Mucosa of descending colon (tissue), 3 donors: ENCODE measurements around the gene EFS. TPM values are rescaled to one million over a fixed set of nuclear protein-coding genes. Genes with fewer than 3 reads are reported as not detected.
A peak's percentile ranks its signal among the peaks of the same experiment; 100 is the strongest.

Experiments
- ATAC-seq: fragments of 200-7000 bp; cut with Tn5 transposase; one replicate; pipeline ENCODE4 v1.9.1; 2020; ENCODE audit warnings: mild to moderate bottlenecking, moderate library complexity
- DNase-seq, 3 donors: peaks; one replicate each; pipeline ENCODE4 v3.0.0-alpha.2; 2020
- H3K36me3 ChIP-seq: fragments of 200-600 bp; one replicate; pipeline ENCODE4 v1.8.0; 2021; ENCODE audit warnings: low read depth, mild to moderate bottlenecking
- H3K4me1 ChIP-seq: fragments of 200-600 bp; one replicate; pipeline ENCODE4 v1.8.0; 2021; ENCODE audit warnings: low read depth, mild to moderate bottlenecking
- H3K4me3 ChIP-seq: fragments of 200-600 bp; one replicate; pipeline ENCODE4 v1.8.0; 2021; ENCODE audit warnings: mild to moderate bottlenecking
- H3K9me3 ChIP-seq: fragments of 200-600 bp; one replicate; pipeline ENCODE4 v1.8.0; 2021; ENCODE audit warnings: mild to moderate bottlenecking
- intact Hi-C, 2 donors: fragments of 100-400 bp; cut with DNase I in 1 of 2; cut with micrococcal nuclease in 1 of 2; formaldehyde crosslinking; loops; one replicate each; pipeline versions ENCODE4 v1.11.0 to v1.11.1; 2022; cut with DNase I, micrococcal nuclease
- total RNA-seq, 3 donors: library from RNA; stranded (reverse); fragmentation: NEBNext Ultra II Directional in 2 of 3; extraction: Animal tissue kit (Norgen Biotek cat#: 25700) in 2 of 3; gene quantifications; one replicate each; pipeline versions ENCODE4 v1.2.1 to v1.2.4, GENCODE V29; 2021 to 2023
- TF ChIP-seq, protein P1 (sequence below): fragments of 200-600 bp; IDR thresholded peaks from one replicate; pipeline ENCODE4 v1.8.0; 2022; ENCODE audit warnings: antibody characterized with exemption, mild to moderate bottlenecking
- donor health status: DM: no; HTN: no; CAD: no; lungs with moderate emphysema.
- donor health status: DM: no; HTN: no; CAD: no.
- donor health status: DM: no; HTN: yes; CAD: no.

The EFS gene
- total RNA-seq, 3 donors from 2014 or later = 0.98 to 16.6 (median 3.3) TPM

DNA sequence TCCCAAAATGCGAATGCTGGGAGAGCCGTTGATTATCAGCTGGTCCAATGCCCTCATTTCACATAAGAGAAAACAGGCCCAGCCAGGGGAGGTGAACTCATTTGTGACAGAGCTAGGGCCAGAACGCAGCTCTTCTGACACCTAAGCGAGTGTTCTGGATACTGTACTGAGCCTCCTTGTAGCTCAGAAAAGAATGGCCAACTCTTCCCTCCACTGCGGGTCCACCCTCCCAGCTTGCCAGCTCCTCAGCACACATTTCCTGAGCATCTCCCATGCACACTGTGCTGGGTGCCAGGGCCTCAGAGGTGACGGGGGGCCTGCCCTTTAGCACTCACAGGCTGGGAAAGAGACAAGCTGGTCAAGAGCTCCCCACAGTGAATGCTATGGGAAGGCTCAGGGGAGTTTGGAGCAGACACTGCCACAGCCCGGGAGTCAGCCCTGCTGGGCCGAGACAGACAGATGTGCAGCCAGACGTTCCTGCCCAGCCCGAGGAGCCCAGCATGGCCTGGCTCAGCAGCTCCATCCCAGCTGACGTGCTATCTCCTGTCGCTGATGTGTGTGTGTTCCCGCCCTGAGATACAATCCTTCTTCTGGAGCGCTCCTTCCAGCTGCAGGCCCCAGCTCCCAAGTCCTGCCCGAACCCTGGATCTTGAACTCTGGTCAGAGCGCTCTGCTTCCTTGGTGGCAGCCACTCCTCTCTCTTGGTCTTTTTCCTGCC, 15.4 kb upstream of the EFS start:
- Histone ChIP-seq H3K4me1 (no peaks in the 10 kb centered on the region), H3K36me3 (no peaks in the 10 kb centered on the region), H3K4me3 (no peak overlapping the region), H3K9me3 (no peaks in the 10 kb centered on the region)
- DNase-seq = no peak
- TF ChIP-seq, protein P1, sequence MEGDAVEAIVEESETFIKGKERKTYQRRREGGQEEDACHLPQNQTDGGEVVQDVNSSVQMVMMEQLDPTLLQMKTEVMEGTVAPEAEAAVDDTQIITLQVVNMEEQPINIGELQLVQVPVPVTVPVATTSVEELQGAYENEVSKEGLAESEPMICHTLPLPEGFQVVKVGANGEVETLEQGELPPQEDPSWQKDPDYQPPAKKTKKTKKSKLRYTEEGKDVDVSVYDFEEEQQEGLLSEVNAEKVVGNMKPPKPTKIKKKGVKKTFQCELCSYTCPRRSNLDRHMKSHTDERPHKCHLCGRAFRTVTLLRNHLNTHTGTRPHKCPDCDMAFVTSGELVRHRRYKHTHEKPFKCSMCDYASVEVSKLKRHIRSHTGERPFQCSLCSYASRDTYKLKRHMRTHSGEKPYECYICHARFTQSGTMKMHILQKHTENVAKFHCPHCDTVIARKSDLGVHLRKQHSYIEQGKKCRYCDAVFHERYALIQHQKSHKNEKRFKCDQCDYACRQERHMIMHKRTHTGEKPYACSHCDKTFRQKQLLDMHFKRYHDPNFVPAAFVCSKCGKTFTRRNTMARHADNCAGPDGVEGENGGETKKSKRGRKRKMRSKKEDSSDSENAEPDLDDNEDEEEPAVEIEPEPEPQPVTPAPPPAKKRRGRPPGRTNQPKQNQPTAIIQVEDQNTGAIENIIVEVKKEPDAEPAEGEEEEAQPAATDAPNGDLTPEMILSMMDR = no peak
- ATAC-seq = peak; percentile 47
- intact Hi-C loops = no loop called here

DNA sequence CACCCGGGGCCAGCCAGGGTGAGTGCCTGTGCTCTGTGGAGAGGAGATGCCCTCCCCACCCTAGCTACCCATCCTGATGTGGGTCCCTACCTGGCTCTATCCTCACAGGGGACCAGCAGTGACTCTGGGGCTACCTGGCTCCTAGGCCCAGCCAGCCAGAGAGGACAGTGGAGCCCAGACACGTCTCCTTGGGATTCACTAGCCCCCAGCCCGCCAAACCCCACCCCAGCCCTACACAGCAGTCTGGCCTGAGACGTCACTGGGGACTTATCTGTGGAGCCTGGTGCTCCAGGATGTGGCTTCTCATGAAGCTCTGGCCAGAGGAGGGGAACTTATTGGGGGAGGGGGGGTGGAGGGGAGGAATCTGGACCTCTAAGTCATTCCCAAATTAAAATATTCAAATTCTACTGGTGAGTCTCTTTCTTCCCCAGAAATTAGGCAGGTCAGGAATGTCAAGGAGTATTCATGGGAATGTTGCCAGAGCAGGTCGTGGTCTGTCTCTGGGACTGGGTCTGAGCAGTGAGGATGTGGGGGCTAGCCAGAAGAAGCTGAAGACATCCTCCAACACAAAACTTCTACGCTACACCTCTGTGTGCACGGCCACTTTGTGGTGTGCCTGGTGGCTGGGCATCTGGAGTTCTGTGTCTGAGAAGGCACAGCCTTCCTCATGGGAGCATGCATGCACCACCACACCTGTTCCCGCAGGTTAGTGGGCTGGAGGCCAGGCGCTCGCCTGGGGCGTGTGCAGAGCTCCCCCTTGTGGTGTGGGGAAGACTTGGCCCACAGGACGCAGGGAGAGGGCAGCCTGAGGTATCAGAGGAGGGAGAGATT, 14.6 kb upstream of the EFS start:
- intact Hi-C loops = loop anchor here in 1 of 2 donors (5.0 kb wide), 1 partner anchor 52 kb away; no protein-coding TSS in a partner anchor
- no peaks in the 10 kb centered on the region for H3K4me1 ChIP-seq
- ATAC-seq (peak; percentile 91), DNase-seq (peak in 2 of 3 donors; percentile 74 to 81)
- no peaks in the 10 kb centered on the region for H3K9me3 ChIP-seq
- TF ChIP-seq, protein P1 = peak; percentile 80
- H3K36me3 ChIP-seq = no peaks in the 10 kb centered on the region
- H3K4me3 ChIP-seq = no peak overlapping the region

DNA sequence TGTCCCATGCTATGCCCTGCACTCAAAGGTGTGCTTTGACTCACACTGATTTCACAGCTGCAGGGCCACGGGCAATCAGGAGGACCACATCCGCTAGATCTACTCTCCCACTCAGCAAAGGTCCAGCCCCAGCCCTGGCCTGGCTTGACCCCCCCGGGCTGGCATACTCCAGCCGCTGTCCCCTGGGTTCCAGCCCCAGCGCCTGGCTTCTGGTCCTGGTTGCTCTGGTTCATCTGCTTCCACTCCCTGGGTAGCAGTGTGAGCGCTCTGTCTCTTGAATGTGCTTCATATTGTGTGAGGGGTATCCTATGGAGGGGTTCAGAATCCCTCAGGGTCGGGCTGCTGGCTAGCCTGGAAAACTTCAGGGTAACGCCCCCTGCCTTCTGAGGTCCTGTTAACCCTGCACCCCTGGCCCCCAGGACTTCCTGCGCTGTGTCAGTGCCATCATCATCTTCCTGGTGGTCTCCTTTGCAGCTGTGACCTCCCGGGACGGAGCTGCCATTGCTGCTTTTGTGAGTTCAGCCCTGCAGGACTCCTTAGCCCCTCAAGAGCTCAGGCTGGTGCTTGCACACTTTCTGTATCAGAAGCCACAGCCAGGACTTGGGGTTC, 13.7 kb upstream of the EFS start:
- ATAC-seq = no peak
- intact Hi-C loops = loop anchor here in 1 of 2 donors (5.0 kb wide), 1 partner anchor 51 kb away; no protein-coding TSS in a partner anchor
- H3K4me1 ChIP-seq = no peaks in the 10 kb centered on the region

DNA sequence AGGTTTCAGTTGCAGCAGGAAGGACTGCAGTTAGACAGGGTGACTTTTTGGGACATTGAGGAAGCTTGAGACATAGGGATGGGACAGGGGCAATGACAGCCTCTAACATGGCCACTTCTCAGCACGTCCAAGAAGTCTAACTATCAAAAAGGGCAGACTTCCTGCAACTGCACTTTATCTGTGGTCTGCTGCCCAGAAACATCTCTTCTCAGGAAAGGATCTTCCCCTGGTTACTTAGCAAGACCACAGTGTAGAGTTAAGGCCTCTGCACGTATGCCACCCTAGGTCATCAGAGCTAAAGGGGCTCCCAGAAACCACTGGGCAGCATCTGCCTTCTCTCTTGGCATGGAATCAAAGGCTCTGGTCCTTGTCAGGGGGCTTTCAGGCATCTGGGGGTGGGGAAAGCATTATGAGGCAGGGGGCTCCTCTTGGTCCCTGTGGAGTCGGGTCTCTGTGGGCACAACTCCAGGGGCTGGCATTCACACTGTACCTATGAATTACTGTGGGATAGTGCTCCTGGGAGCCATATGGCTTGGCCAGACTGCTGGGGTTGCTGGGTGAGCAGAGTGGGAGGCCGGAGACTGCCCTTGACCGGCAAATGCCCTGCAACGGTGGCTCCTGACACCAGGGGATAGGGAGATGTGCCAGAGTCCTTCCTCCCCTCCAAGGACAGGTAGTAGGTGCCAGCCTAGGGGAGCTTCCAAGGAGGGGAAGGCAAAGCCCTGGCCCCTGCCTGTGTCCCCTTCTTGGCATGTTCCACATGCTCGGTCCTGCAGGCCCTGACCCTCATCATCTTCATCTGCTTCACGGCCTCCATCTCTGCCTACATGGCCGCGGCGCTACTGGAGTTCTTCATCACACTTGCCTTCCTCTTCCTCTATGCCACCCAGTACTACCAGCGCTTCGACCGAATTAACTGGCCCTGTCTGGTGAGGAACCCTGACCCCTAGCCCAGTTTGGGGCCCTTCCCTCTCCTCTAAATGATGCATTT, 12.9 kb upstream of the EFS start:
- TF ChIP-seq, protein P1 = no peak
- Histone ChIP-seq H3K4me1 (no peaks in the 10 kb centered on the region), H3K9me3 (no peaks in the 10 kb centered on the region), H3K36me3 (no peaks in the 10 kb centered on the region), H3K4me3 (no peak overlapping the region)
- ATAC-seq (no peak), DNase-seq (no peak)
- intact Hi-C loops = loop anchor here in 1 of 2 donors (5.0 kb wide), 1 partner anchor 51 kb away; no protein-coding TSS in a partner anchor

More for the DNA sequence above, 13.7 kb upstream of the EFS start:
- DNase-seq = no peak
- Histone ChIP-seq H3K9me3 (no peaks in the 10 kb centered on the region), H3K36me3 (no peaks in the 10 kb centered on the region), H3K4me3 (no peak overlapping the region)
- TF ChIP-seq, protein P1 = no peak
